WTC11 (cell line): ENCODE data around the gene OSBP2. TPM values are rescaled to one million over a fixed set of nuclear protein-coding genes. Genes with fewer than 3 reads are reported as not detected.

Experiments
- ATAC-seq: fragments of 200-7000 bp; cut with Tn5 transposase; 2 replicates; pipeline ENCODE4 v1.10.0; 2021; ENCODE audit warnings: mild to moderate bottlenecking, moderate library complexity
- CTCF ChIA-PET: fragments of 300-600 bp; sonication (Branson Sonifier 250); formaldehyde crosslinking; loops from one replicate; lab custom pipeline; 2021; ENCODE audit warnings: antibody characterized with exemption; lab: Charles Lee
- POLR2A ChIA-PET: fragments of 350-600 bp; sonication (Branson Sonifier 250); formaldehyde crosslinking; loops from one replicate; lab custom pipeline; 2021; ENCODE audit warnings: antibody characterized with exemption; lab: Charles Lee
- DNase-seq: peaks from one replicate; pipeline ENCODE4 v3.0.0; 2021; ENCODE audit warnings: low spot score
- H3K27ac Mint-ChIP-seq: 2 replicates; pipeline ENCODE4 v1.8.0; 2021; ENCODE audit warnings: mixed read lengths
- H3K27me3 Mint-ChIP-seq: 2 replicates; pipeline ENCODE4 v1.8.0; 2021; ENCODE audit warnings: low read depth, mild to moderate bottlenecking, moderate library complexity, mixed read lengths
- H3K36me3 Mint-ChIP-seq: 2 replicates; pipeline ENCODE4 v1.8.0; 2021; ENCODE audit warnings: mixed read lengths
- H3K4me1 Mint-ChIP-seq: 2 replicates; pipeline ENCODE4 v1.8.0; 2022; ENCODE audit warnings: mixed read lengths
- H3K4me3 Mint-ChIP-seq: 2 replicates; pipeline ENCODE4 v1.8.0; 2021; ENCODE audit warnings: mild to moderate bottlenecking, moderate library complexity, mixed read lengths
- H3K9me3 Mint-ChIP-seq: 2 replicates; pipeline ENCODE4 v1.8.0; 2021; ENCODE audit warnings: mixed read lengths
- ARID4B ChIP-seq: sonication (generic); formaldehyde crosslinking; IDR thresholded peaks from 2 replicates; pipeline ENCODE4 v1.8.0; 2023; ENCODE audit warnings: missing genetic modification reagents, mild to moderate bottlenecking, borderline replicate concordance
- CREM ChIP-seq: sonication (generic); formaldehyde crosslinking; IDR thresholded peaks from 2 replicates; pipeline ENCODE4 v1.8.1; 2022; ENCODE audit warnings: mild to moderate bottlenecking, missing genetic modification reagents, moderate library complexity
- E2F1 ChIP-seq: sonication (generic); formaldehyde crosslinking; IDR thresholded peaks from 2 replicates; pipeline ENCODE4 v1.8.0; 2022; ENCODE audit warnings: mild to moderate bottlenecking, missing genetic modification reagents
- ELF4 ChIP-seq: sonication (generic); formaldehyde crosslinking; IDR thresholded peaks from 2 replicates; pipeline ENCODE4 v1.8.1; 2022; ENCODE audit warnings: low read depth, mild to moderate bottlenecking, moderate library complexity, missing genetic modification reagents
- EMX1 ChIP-seq: fragments of 250-450 bp; sonication (Bioruptor Pico); IDR thresholded peaks from 2 replicates; pipeline ENCODE4 v1.8.0; 2021; ENCODE audit warnings: mild to moderate bottlenecking
- FOXJ3 ChIP-seq: sonication (generic); formaldehyde crosslinking; IDR thresholded peaks from 2 replicates; pipeline ENCODE4 v1.9.0; 2021; ENCODE audit warnings: missing genetic modification reagents, mild to moderate bottlenecking, borderline replicate concordance
- JUN ChIP-seq: sonication (generic); formaldehyde crosslinking; IDR thresholded peaks from 2 replicates; pipeline ENCODE4 v1.8.0; 2023; ENCODE audit warnings: mild to moderate bottlenecking, missing genetic modification reagents
- NR1H2 ChIP-seq: sonication (generic); formaldehyde crosslinking; IDR thresholded peaks from 2 replicates; pipeline ENCODE4 v1.9.0; 2021; ENCODE audit warnings: mild to moderate bottlenecking, moderate library complexity, missing genetic modification reagents
- PRDM15 ChIP-seq: sonication (generic); formaldehyde crosslinking; IDR thresholded peaks from 2 replicates; pipeline ENCODE4 v1.8.0; 2022; ENCODE audit warnings: missing genetic modification reagents
- RELA ChIP-seq: sonication (generic); formaldehyde crosslinking; IDR thresholded peaks from 2 replicates; pipeline ENCODE4 v1.8.1; 2022; ENCODE audit warnings: missing genetic modification reagents, mild to moderate bottlenecking, borderline replicate concordance
- SMAD3 ChIP-seq: sonication (generic); formaldehyde crosslinking; IDR thresholded peaks from 2 replicates; pipeline ENCODE4 v1.8.0; 2022; ENCODE audit warnings: missing genetic modification reagents, mild to moderate bottlenecking, borderline replicate concordance
- SMAD4 ChIP-seq: sonication (generic); formaldehyde crosslinking; IDR thresholded peaks from 2 replicates; pipeline ENCODE4 v1.8.0; 2022; ENCODE audit warnings: mild to moderate bottlenecking, missing genetic modification reagents
- ZNF281 ChIP-seq: sonication (generic); formaldehyde crosslinking; IDR thresholded peaks from 2 replicates; pipeline ENCODE4 v1.8.0; 2023; ENCODE audit warnings: mild to moderate bottlenecking, missing genetic modification reagents
- ZNF532 ChIP-seq: fragments of 250-450 bp; sonication (Bioruptor Pico); IDR thresholded peaks from 2 replicates; pipeline ENCODE4 v1.9.0; 2021; ENCODE audit warnings: mild to moderate bottlenecking, borderline replicate concordance
- ZSCAN18 ChIP-seq: fragments of 250-450 bp; sonication (Bioruptor Pico); IDR thresholded peaks from 2 replicates; pipeline ENCODE4 v2.1.2; 2022; ENCODE audit warnings: mild to moderate bottlenecking, moderate library complexity
- total RNA-seq: library from RNA; stranded (reverse); gene quantifications from 3 replicates; pipeline ENCODE4 v1.2.3, GENCODE V29; 2021

The OSBP2 gene
- total RNA-seq, 1 experiment from 2014 or later = 4.1 TPM

GRCh38 chr22:30721741-30722140 is 27.1 kb downstream of the OSBP2 start (continued):
- TF ChIP-seq RELA (no peak), ZSCAN18 (CRISPR knock-in tag) (no peak), ELF4 (no peak), SMAD3 (no peak), NR1H2 (no peak)
- TF ChIP-seq, all 79 proteins: peak for 0

GRCh38 chr22:30728826-30729225 is 34.2 kb downstream of the OSBP2 start:
- Mint-ChIP-seq H3K4me3 (no peak overlapping the region), H3K9me3 (no peaks in the 10 kb centered on the region), H3K27ac (no peak overlapping the region), H3K4me1 (peaks cover 2% of the 10 kb centered on the region; the same call in 1 of the 2 replicates), H3K27me3 (no peaks in the 10 kb centered on the region; the same call in 1 of the 2 replicates), H3K36me3 (no peaks in the 10 kb centered on the region)
- DNase-seq (no peak), ATAC-seq (no peak)
- TF ChIP-seq ELF4 (no peak), E2F1 (CRISPR knock-in tag) (no peak), PRDM15 (CRISPR knock-in tag) (no peak), EMX1 (CRISPR knock-in tag) (no peak), ZNF532 (CRISPR knock-in tag) (no peak), FOXJ3 (CRISPR knock-in tag) (no peak), SMAD4 (CRISPR knock-in tag) (no peak), ZNF281 (CRISPR knock-in tag) (no peak), CREM (CRISPR knock-in tag) (no peak), ARID4B (CRISPR knock-in tag) (no peak), JUN (no peak)
- ChIA-PET CTCF (interaction anchor here (1.7 kb wide), 1 partner anchor 26 kb away, joined by 4 read pairs; no protein-coding TSS in a partner anchor), POLR2A (no interaction called here)
